Mesenchymal stem cell (in vitro differentiated cells and primary cell): ENCODE data around the gene STC2.

Experiments
- DNase-seq: peaks from one replicate; pipeline ENCODE4 v3.0.0-alpha.2; 2013
- H2AFZ ChIP-seq: one replicate; pipeline ENCODE4 v1.6.1; 2013; ENCODE audit warnings: low read depth, mild to moderate bottlenecking, control low read depth, inconsistent platforms, low read length, moderate library complexity
- H2AK5ac ChIP-seq: 2 replicates; pipeline ENCODE4 v1.6.1; 2013; ENCODE audit warnings: low read length, moderate library complexity, mild to moderate bottlenecking, inconsistent platforms; ENCODE audit not compliant: severe bottlenecking
- H2BK120ac ChIP-seq: one replicate; pipeline ENCODE4 v1.6.1; 2013; ENCODE audit warnings: low read depth, mild to moderate bottlenecking, inconsistent platforms, low read length, moderate library complexity
- H2BK12ac ChIP-seq, 2 experiments: one replicate each; pipeline ENCODE4 v1.6.1; 2013; ENCODE audit warnings: inconsistent platforms in 2 of 2, low read length in 2 of 2, mild to moderate bottlenecking in 2 of 2, moderate library complexity in 2 of 2, control low read depth in 1 of 2
- H2BK15ac ChIP-seq: one replicate; pipeline ENCODE4 v1.6.1; 2013; ENCODE audit warnings: mild to moderate bottlenecking, low read depth, inconsistent platforms; ENCODE audit not compliant: poor library complexity, severe bottlenecking
- H2BK5ac ChIP-seq: 2 replicates; pipeline ENCODE4 v1.6.1; 2013; ENCODE audit warnings: low read depth, mild to moderate bottlenecking, low read length, control low read depth, inconsistent platforms; ENCODE audit not compliant: poor library complexity, severe bottlenecking
- H3K14ac ChIP-seq, 2 experiments: one replicate each; pipeline ENCODE4 v1.6.1; 2013; ENCODE audit warnings: inconsistent platforms in 2 of 2, low read length in 2 of 2, control low read depth in 1 of 2, mild to moderate bottlenecking in 1 of 2, moderate library complexity in 1 of 2
- H3K18ac ChIP-seq, 2 experiments: one replicate each; pipeline ENCODE4 v1.6.1; 2013; ENCODE audit warnings: inconsistent platforms in 2 of 2, low read length in 2 of 2, control low read depth in 1 of 2, low read depth in 1 of 2, mild to moderate bottlenecking in 1 of 2
- H3K23ac ChIP-seq, 2 experiments: one replicate each; pipeline ENCODE4 v1.6.1; 2013; ENCODE audit warnings: inconsistent platforms in 2 of 2, low read length in 2 of 2, mild to moderate bottlenecking in 2 of 2, moderate library complexity in 2 of 2, control low read depth in 1 of 2
- H3K27ac ChIP-seq: 2 replicates; pipeline ENCODE4 v1.5.1; 2013; ENCODE audit warnings: mild to moderate bottlenecking, moderate library complexity, low read length, control low read depth, inconsistent platforms; ENCODE audit not compliant: poor library complexity, severe bottlenecking
- H3K27me3 ChIP-seq, 2 experiments: 2 replicates each; pipeline versions ENCODE4 v1.6.1 to v1.7.0; 2013; ENCODE audit warnings: low read length in 2 of 2, mild to moderate bottlenecking in 2 of 2, moderate library complexity in 2 of 2, control low read depth in 1 of 2, inconsistent platforms in 1 of 2; ENCODE audit not compliant: control insufficient read depth in 1 of 2, insufficient read depth in 1 of 2
- H3K36me3 ChIP-seq, 2 experiments: 2 replicates each; pipeline versions ENCODE4 v1.6.1 to v1.7.0; 2013; ENCODE audit warnings: low read length in 2 of 2, control low read depth in 1 of 2, inconsistent platforms in 1 of 2, low read depth in 1 of 2, mild to moderate bottlenecking in 1 of 2; ENCODE audit not compliant: insufficient read depth in 2 of 2, control insufficient read depth in 1 of 2
- H3K4ac ChIP-seq, 2 experiments: one replicate each; pipeline ENCODE4 v1.6.1; 2013; ENCODE audit warnings: inconsistent platforms in 2 of 2, low read length in 2 of 2, mild to moderate bottlenecking in 2 of 2, moderate library complexity in 2 of 2, control low read depth in 1 of 2, low read depth in 1 of 2
- H3K4me1 ChIP-seq: 2 replicates; pipeline ENCODE4 v1.6.1; 2013; ENCODE audit warnings: low read depth, low read length, control low read depth; ENCODE audit not compliant: control insufficient read depth, insufficient read depth
- H3K4me2 ChIP-seq: 2 replicates; pipeline ENCODE4 v1.6.1; 2013; ENCODE audit warnings: low read length, mild to moderate bottlenecking, inconsistent platforms; ENCODE audit not compliant: poor library complexity, severe bottlenecking
- H3K4me3 ChIP-seq, 2 experiments: 2 replicates each; pipeline versions ENCODE4 v1.5.1 to v1.7.0; 2013; ENCODE audit warnings: low read length in 2 of 2, mild to moderate bottlenecking in 2 of 2, control low read depth in 1 of 2, low read depth in 1 of 2; ENCODE audit not compliant: insufficient read depth in 1 of 2
- H3K79me1 ChIP-seq: replicated peaks from 2 replicates; pipeline ENCODE4 v1.6.1; 2013; ENCODE audit warnings: mild to moderate bottlenecking, control low read depth, low read length, inconsistent platforms; ENCODE audit not compliant: poor library complexity, severe bottlenecking
- H3K9ac ChIP-seq: 2 replicates; pipeline ENCODE4 v1.7.0; 2013; ENCODE audit warnings: mild to moderate bottlenecking, low read length, moderate library complexity
- H3K9me3 ChIP-seq: 2 replicates; pipeline ENCODE4 v1.7.0; 2013; ENCODE audit warnings: mild to moderate bottlenecking, low read length; ENCODE audit not compliant: control insufficient read depth
- H4K8ac ChIP-seq: one replicate; pipeline ENCODE4 v1.6.1; 2013; ENCODE audit warnings: inconsistent platforms, mild to moderate bottlenecking, low read length, moderate library complexity
- H4K91ac ChIP-seq: one replicate; pipeline ENCODE4 v1.6.1; 2013; ENCODE audit warnings: mild to moderate bottlenecking, low read length, inconsistent platforms
- WGBS: methylation state at CpG from one replicate; pipeline ENCODE4 v1.1.7; 2013; ENCODE audit warnings: mixed read lengths; 5-methylcytosine and 5-hydroxymethylcytosine counted together

The STC2 gene

GRCh38 chr5:173327084-173327947 is 898 bp downstream of the STC2 start:
- Histone ChIP-seq H3K4me1 (peaks cover 38% of the 10 kb centered on the region), H3K9ac (peak overlapping the region; percentile 68), H2BK12ac (peak overlapping the region; percentile 3 to 85), H3K27me3 (peaks cover 0 to 18% of the 10 kb centered on the region in 2 experiments), H2AK5ac (no peak overlapping the region), H2BK15ac (peak overlapping the region; percentile 96), H2BK5ac (no peak overlapping the region), H3K27ac (peak overlapping the region; percentile 22), H4K91ac (peak overlapping the region; percentile 89), H3K18ac (peak overlapping the region; percentile 40 to 95), H3K4me3 (peak overlapping the region; percentile 57 to 77), H3K79me1 (peaks cover 3% of the 10 kb centered on the region), H3K36me3 (peaks cover 0 to 6% of the 10 kb centered on the region in 2 experiments), H3K9me3 (no peaks in the 10 kb centered on the region), H4K8ac (peak overlapping the region; percentile 74), H3K4ac (peak overlapping the region; percentile 5 to 92), H2BK120ac (peak overlapping the region; percentile 88), H2AFZ (no peak overlapping the region), H3K14ac (peak overlapping the region in 1 of 2 experiments; percentile 92), H3K23ac (peak overlapping the region in 1 of 2 experiments; percentile 94), H3K4me2 (peak overlapping the region; percentile 97)
- DNase-seq = peak; percentile 77
- WGBS = under 1% methylated on average over 74 of the region's 76 CpGs

GRCh38 chr5:173326501-173326960 is 1.7 kb downstream of the STC2 start:
- peak; percentile 86 for DNase-seq
- peak overlapping the region; percentile 62 for H2BK15ac ChIP-seq
- no peak overlapping the region for H2BK12ac ChIP-seq
- no peak overlapping the region for H3K23ac ChIP-seq
- no peak overlapping the region for H2BK5ac ChIP-seq
- peak overlapping the region; percentile 55 for H3K27ac ChIP-seq
- H3K14ac ChIP-seq = no peak overlapping the region
- no peak overlapping the region for H3K4ac ChIP-seq
- H2AK5ac ChIP-seq = no peak overlapping the region
- under 1% methylated on average over 12 of the region's 15 CpGs for WGBS
- peaks cover 3% of the 10 kb centered on the region for H3K79me1 ChIP-seq
- H4K8ac ChIP-seq = no peak overlapping the region
- peak overlapping the region; percentile 39 for H2BK120ac ChIP-seq
- H3K18ac ChIP-seq = peak overlapping the region in 1 of 2 experiments; percentile 28
- no peaks in the 10 kb centered on the region for H3K9me3 ChIP-seq
- H3K4me2 ChIP-seq = peak overlapping the region; percentile 97
- H3K36me3 ChIP-seq = peaks cover 0 to 6% of the 10 kb centered on the region in 2 experiments
- H3K27me3 ChIP-seq = peaks cover 0 to 18% of the 10 kb centered on the region in 2 experiments
- peak overlapping the region; percentile 68 for H3K9ac ChIP-seq
- no peak overlapping the region for H4K91ac ChIP-seq
- H3K4me1 ChIP-seq = peaks cover 37% of the 10 kb centered on the region
- peak overlapping the region; percentile 57 to 77 for H3K4me3 ChIP-seq
- no peak overlapping the region for H2AFZ ChIP-seq

- H3K4me1 ChIP-seq = peaks cover 40% of the 10 kb centered on the region
- no peak overlapping the region for H3K9ac ChIP-seq
- peak overlapping the region; percentile 4 for H4K8ac ChIP-seq
- H2BK12ac ChIP-seq = peak overlapping the region in 1 of 2 experiments; percentile 21
- no peaks in the 10 kb centered on the region for H3K9me3 ChIP-seq
- no peak overlapping the region for H2BK15ac ChIP-seq
- no peak overlapping the region for H3K4me3 ChIP-seq
- peak overlapping the region in 1 of 2 experiments; percentile 37 for H3K18ac ChIP-seq
- no peak overlapping the region for H3K23ac ChIP-seq
- H3K27ac ChIP-seq = no peak overlapping the region
- WGBS = 94% methylated on average over 13 of the region's 13 CpGs
- no peak overlapping the region for H2BK120ac ChIP-seq
- H3K79me1 ChIP-seq = peaks cover 3% of the 10 kb centered on the region
- H3K14ac ChIP-seq = no peak overlapping the region
- H3K36me3 ChIP-seq = peaks cover 0 to 9% of the 10 kb centered on the region in 2 experiments
- no peak overlapping the region for H3K4ac ChIP-seq
- no peak overlapping the region for H2BK5ac ChIP-seq
- H2AK5ac ChIP-seq = no peak overlapping the region
- no peak overlapping the region for H2AFZ ChIP-seq
- no peak for DNase-seq
- no peak overlapping the region for H4K91ac ChIP-seq
- H3K4me2 ChIP-seq = no peak overlapping the region
- H3K27me3 ChIP-seq = peaks cover 0 to 18% of the 10 kb centered on the region in 2 experiments
Measured at GRCh38 chr5:173325091-173325698, 3.0 kb downstream of the STC2 start.
